ENCODE results near the gene SMPDL3A. TPM values are rescaled to one million over a fixed set of nuclear protein-coding genes. Genes with fewer than 3 reads are reported as not detected.
"Not testable (repeated sequence)": the region's sequence is repeated elsewhere in the genome, so short reads cannot be mapped to it uniquely, and the experiment has no call there.

The SMPDL3A gene, protein sequence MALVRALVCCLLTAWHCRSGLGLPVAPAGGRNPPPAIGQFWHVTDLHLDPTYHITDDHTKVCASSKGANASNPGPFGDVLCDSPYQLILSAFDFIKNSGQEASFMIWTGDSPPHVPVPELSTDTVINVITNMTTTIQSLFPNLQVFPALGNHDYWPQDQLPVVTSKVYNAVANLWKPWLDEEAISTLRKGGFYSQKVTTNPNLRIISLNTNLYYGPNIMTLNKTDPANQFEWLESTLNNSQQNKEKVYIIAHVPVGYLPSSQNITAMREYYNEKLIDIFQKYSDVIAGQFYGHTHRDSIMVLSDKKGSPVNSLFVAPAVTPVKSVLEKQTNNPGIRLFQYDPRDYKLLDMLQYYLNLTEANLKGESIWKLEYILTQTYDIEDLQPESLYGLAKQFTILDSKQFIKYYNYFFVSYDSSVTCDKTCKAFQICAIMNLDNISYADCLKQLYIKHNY
- polyA plus RNA-seq (2012; ENCODE audit: insufficient read depth, insufficient read length, low read depth), result 1.8 TPM

DNA sequence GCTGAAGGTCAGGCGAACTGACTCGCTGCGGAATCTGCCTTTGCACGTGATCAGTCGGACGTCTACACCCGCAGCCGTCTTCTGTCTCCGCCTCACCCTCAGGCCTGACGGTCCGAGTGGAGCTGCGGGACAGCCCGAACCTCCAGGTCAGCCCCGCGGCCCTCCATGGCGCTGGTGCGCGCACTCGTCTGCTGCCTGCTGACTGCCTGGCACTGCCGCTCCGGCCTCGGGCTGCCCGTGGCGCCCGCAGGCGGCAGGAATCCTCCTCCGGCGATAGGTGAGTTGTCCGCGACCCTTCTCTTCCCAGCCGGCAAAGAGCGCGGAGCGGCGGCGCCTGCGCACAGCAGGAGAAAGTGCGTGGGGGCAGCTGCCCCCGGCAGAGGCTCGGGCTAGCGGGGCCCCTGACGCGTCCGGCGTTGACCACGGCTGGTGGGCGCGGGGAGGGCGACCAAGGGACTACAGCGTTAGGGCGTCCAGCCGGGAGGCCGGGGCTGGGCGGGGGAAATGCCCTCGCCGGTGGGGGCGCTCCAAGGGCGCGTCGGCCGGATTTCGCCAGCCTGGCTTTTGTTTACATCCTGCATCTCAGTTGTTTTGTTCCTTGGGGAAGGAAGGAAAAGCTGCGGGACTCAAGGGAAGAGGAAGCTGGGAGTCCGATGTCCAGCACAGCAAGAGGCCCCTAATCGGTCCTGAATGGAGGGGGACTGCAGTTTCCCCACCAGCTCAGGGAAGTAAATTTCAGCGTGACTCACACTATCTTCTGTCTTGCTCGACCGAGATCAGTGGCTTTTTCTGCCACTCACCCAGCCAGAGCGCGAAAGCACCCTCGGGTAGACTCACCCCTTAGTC lies at the start of gene SMPDL3A:
Gene SMPDL3A (plus strand): TSS at position 77 of the 846 bp plus-strand sequence. CDS start 89 bp downstream, at position 166.
- DNase-seq, result peak; percentile 75

GRCh38 chr6:122740091-122740490 lies 49.0 kb upstream of the SMPDL3A start:
- no peaks in the 10 kb centered on the region for H3K36me3 ChIP-seq
- H3K4me3 ChIP-seq (ENCODE audit: low read depth, low read length), result no peak overlapping the region
- no peak for TF ChIP-seq CTCF (IDR thresholded peaks at IDR 0.05; ENCODE audit: low read depth, low read length)
- H3K4me1 ChIP-seq, result no peaks in the 10 kb centered on the region
- H3K9me3 ChIP-seq, result no peaks in the 10 kb centered on the region
- DNase-seq, result no peak
- peaks cover 6% of the 10 kb centered on the region for H3K27me3 ChIP-seq

More for the DNA sequence above, at the start of gene SMPDL3A:
- Histone ChIP-seq H3K4me3 (ENCODE audit: low read depth, low read length) (peak within 1 kb of the TSS; percentile 88), H3K36me3 (no peaks in the 10 kb centered on the region), H3K27me3 (no peaks in the 10 kb centered on the region), H3K4me1 (no peaks in the 10 kb centered on the region), H3K9me3 (no peaks in the 10 kb centered on the region)
- TF ChIP-seq CTCF (IDR thresholded peaks at IDR 0.05; ENCODE audit: low read depth, low read length), result peak; percentile 45

DNA sequence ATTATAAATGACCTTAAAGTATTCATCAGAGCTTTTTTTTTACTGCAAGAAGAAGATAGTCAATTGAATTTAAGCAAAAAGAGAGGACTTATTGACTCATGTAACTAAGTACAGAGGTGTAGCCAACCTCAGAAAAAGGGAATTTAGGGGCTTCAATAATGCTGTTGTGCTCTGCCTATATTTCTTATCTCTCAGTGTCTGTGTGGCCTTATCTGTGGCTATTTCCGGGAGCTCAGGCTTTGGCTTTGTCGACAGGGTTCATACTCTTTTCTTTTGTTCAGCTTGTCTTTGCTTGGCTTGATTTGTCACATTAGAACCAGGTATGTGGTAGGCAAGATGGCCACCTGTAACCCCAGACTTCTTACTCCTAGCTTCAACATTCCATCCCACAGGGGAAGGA lies 48.1 kb upstream of the SMPDL3A start:
- Histone ChIP-seq H3K4me1 (no peaks in the 10 kb centered on the region), H3K9me3 (no peaks in the 10 kb centered on the region), H3K4me3 (ENCODE audit: low read depth, low read length) (no peak overlapping the region), H3K27me3 (no peaks in the 10 kb centered on the region), H3K36me3 (no peaks in the 10 kb centered on the region)
- DNase-seq, result no peak
- no peak for TF ChIP-seq CTCF (IDR thresholded peaks at IDR 0.05; ENCODE audit: low read depth, low read length)

GRCh38 chr6:122744247-122744646 lies 44.8 kb upstream of the SMPDL3A start:
- not testable (repeated sequence) for H3K4me1 ChIP-seq; H3K4me3 ChIP-seq (ENCODE audit: low read depth, low read length); DNase-seq; H3K36me3 ChIP-seq; H3K9me3 ChIP-seq; H3K27me3 ChIP-seq
- peak; percentile 16; the same call in 1 of the 2 replicates for TF ChIP-seq CTCF (IDR thresholded peaks at IDR 0.05; ENCODE audit: low read depth, low read length)

DNA sequence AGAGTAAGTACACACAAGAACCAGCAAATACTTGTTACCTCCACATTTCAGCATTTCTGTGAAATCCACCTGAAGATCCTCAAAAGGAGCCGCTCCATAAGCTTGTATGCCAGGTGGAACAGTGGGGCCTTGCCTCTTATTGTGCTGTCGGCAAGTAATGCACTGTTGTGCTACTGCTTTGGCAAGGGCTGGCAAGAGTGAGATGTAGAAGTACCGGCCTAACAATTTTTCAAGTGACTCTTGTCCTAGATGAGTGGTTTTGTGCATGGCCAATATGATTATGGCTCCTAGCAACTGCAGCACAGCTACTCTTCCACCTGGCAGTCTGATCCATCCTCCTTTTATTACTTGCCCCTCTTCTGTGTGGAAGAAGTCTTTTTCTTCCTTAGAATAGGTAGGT lies 44.2 kb upstream of the SMPDL3A start:
- not testable (repeated sequence) for DNase-seq; H3K36me3 ChIP-seq; H3K9me3 ChIP-seq; H3K4me3 ChIP-seq (ENCODE audit: low read depth, low read length); H3K27me3 ChIP-seq; H3K4me1 ChIP-seq

- H3K27me3 ChIP-seq, result no peaks in the 10 kb centered on the region
- no peaks in the 10 kb centered on the region for H3K36me3 ChIP-seq
- H3K4me3 ChIP-seq (ENCODE audit: low read depth, low read length), result no peak overlapping the region
- no peaks in the 10 kb centered on the region for H3K4me1 ChIP-seq
- H3K9me3 ChIP-seq, result no peaks in the 10 kb centered on the region
- no peak for TF ChIP-seq CTCF (IDR thresholded peaks at IDR 0.05; ENCODE audit: low read depth, low read length)
- DNase-seq, result no peak
These were observed 42.4 kb upstream of the SMPDL3A start for GRCh38 chr6:122746688-122747087.
